HTERT RPE-1 (cell line): ENCODE measurements around the gene RFX4.
"Not testable (repeated sequence)": the region's sequence is repeated elsewhere in the genome, so short reads cannot be mapped to it uniquely, and the experiment has no call there.

Experiments used
- in situ Hi-C: fragments of 300-500 bp; cut with MboI; formaldehyde crosslinking; loops from 4 replicates; pipeline ENCODE4 v1.14.3; 2020; ENCODE audit warnings: low sequenced_read_pairs

The RFX4 gene

GRCh38 chr12:106588771-106589170 is 6.0 kb downstream of the RFX4 start:
- in situ Hi-C loops = no loop called here

DNA sequence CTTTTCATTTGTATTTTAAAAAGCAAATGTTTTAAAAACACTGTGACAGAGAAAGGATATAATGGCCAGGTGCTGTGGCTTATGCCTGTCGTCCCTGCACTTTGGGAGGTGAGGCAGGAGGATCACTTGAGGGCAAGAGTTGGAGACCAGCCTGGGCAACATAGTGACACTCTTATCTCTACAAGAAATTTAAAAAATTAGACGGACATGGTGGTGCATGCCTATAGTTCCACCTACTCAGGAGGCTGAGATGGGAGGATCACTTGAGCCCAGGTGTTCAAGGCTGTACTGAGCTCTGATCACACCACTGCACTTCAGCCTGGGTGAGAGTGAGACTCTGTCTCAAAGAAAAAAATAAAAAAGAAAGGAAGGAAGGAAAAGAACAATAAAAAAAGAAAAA is 7.8 kb downstream of the RFX4 start:
- in situ Hi-C loops = no loop called here

- in situ Hi-C loops = no loop called here
These were observed 11.6 kb downstream of the RFX4 start for GRCh38 chr12:106594447-106594846.

DNA sequence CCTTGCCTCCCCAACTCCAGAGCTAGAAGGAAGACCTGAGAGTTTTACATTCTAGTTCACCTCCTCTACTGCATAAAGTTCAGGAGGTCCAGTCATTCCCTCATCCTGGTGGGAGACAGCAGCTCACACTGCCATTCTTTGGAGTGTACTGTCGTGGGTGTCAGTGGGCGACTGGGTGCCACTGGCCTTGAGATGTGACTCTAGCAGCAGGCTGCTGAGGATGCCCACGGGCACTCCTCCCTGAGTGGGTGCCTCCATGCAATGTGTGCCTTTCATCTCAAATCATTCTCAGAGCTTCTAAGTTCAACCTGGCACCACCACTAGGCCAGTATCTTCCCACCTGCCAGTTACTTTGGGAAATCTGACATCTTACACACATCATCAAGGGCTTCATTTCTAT is 12.5 kb downstream of the RFX4 start:
- in situ Hi-C loops = no loop called here

DNA sequence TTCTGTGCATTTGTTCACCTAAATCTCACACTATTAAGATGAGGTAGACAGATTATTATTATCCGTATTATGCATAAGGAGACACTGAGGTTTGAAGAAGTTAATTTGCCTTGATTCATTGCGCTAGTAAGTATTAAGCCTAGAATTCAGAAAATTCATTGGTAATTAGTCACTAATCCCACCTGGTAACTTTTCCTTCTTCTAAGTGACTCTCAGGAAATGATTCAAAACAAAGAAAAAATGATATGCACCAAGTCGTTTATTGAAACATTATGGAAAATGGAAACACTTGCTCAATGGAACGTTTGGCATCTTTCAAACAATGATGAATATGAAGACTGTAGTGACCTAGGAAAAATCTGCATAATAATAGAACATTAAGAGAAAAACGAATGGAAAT is 15.2 kb downstream of the RFX4 start:
- in situ Hi-C loops = no loop called here

- in situ Hi-C loops = no loop called here
These were observed 16.5 kb downstream of the RFX4 start for GRCh38 chr12:106599302-106599701.

GRCh38 chr12:106600503-106600902 is 17.7 kb downstream of the RFX4 start:
- in situ Hi-C loops = no loop called here

DNA sequence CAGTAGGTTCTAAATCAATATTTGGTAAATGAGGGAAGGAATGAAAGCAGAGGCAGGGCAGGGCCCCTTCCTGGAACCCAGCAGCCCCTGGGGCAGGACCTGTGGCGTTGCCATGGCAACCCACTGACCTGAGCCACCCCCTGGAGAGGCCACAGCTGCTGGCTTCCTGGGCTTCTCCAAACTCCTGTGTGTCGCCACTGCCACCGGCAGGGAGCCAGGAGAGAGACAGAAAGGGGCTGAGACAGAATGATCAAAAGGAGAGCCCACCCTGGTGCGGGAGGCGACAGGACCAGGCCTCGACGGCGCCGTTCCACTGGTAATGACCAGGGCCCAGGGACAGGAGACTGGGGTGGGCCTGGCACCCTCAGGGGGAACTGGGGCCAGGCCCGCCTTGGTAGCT is 18.2 kb downstream of the RFX4 start:
- in situ Hi-C loops = no loop called here

GRCh38 chr12:106601496-106601895 is 18.7 kb downstream of the RFX4 start:
- in situ Hi-C loops = no loop called here

DNA sequence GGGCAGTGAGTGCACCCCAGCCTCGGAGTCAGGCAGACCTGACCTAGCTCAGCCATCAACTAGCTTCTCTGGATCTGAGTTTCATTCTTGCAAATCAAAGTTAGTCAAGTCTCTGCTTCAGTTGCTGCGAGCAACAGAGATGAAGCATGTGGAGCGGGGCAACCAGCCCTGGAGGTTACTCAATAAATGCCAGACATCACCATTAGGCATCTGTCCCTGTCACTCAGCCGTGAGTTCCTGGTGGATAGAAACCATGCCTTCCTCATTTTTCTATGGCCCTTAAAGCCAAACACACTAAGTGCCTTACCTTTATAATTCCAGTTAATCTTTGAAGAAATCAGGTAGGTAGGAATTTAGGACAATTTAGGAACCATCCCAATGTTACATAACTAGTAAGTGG is 19.3 kb downstream of the RFX4 start:
- in situ Hi-C loops = no loop called here

GRCh38 chr12:106605254-106605653 is 22.4 kb downstream of the RFX4 start:
- in situ Hi-C loops = no loop called here

- in situ Hi-C loops = not testable (repeated sequence)
These were observed 37.8 kb downstream of the RFX4 start for GRCh38 chr12:106620588-106620987.

- in situ Hi-C loops = no loop called here
These were observed 43.2 kb downstream of the RFX4 start for GRCh38 chr12:106625976-106626375.

DNA sequence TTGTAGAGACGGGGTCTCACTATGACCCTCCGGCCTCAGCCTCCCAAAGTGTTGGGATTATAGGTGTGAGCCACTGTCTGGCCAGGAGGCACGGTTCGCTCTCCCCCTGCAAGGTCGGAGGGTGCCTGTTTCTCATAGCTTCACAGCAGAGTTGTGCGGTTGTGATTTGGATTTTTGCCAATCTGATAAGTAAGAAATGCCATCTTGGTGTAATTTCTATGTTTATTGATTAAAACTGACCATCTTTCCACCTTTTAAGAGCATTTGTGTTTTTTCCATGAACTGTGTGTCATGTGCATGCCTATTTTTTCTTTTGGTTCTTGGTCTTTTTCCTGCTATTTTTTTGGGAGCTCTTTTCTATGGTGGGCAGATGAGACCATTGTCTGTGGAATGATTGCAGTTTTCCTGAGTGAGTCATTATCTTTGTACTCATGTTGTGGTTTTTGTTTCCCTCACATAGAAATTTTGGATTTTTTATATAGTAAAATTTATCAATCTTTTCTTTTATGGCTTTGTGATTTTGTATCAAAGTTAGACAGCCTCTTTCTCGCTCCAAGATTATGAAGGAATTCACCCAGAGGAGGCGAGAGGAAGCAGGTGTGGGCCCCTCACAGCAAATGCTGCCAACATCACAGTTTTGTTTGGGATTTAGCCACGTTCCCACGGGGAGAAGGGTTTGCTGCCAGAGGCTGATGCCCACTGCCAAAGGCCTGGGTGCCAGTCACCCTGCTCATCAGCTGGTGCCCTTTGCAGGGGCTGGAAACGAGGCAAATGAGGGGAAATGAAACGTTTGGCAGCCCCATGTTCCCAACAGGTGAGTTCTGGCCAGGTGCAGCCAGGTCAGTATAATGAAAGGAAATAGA is 47.2 kb downstream of the RFX4 start:
- in situ Hi-C loops = no loop called here

DNA sequence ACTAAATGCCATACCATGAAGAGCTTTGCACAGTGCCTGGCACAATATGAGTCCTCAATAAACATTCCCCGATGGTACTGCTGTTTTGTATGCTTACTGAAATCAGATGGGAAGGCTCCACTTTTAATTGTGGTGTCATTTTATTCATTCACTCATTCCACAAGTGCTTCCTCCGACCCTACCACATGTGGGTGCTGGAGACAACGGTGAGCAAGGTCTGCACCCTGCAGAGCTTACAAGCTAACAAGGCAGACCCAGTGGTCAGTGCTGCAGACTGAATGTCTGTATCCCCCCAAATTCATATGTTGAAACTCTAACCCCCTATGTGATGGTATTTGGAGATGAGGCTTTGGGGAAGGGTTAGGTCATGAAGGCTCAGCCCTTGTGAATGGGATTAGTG is 48.3 kb downstream of the RFX4 start:
- in situ Hi-C loops = no loop called here

GRCh38 chr12:106631797-106632196 is 49.0 kb downstream of the RFX4 start:
- in situ Hi-C loops = no loop called here

DNA sequence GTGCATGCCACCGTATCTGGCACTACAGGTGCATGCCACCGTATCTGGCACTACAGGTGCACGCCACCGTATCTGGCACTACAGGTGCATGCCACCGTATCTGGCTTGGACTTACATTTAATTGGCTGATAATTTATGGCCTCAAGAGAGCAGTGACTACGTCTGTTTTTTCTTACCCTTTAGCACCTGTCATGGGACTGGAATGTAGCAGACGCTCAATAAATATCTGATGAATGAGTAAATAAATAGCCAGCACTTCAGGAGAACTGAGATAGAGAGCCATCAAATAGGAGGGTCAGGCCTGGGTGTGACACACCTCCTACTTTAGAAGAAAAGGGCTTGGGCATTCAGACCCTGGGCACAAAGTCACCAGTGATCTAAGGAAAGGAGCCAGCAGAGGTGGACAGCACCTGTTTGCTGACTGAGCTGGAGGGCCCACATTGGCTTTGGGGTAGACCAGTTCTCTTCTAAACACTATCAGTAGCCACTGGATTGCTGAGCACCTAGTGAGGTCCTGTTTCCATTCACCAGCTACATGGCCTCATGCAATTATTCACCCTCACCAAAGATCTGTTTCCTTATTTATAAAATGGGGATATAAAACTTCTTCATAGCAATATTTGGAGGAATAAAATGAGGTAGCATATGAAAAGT is 50.1 kb downstream of the RFX4 start:
- in situ Hi-C loops = no loop called here

DNA sequence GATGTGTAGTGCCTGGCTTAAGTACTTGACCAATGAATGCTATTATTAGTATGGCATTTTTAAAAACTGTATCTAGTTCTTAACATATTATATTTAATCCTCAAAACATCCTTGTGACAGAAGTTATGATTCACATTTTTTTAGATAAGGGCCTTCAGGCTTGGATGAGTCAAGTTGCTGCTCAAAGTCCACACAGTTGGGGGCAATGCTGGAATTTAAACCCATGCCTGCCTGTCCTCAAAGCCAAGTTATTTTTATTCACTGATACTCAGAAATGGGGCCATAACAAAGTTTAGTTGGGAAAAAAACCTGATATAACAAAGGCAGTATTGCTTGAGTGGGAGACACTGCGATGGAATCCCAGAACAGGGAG is 50.6 kb downstream of the RFX4 start:
- in situ Hi-C loops = no loop called here

GRCh38 chr12:106634206-106634605 is 51.4 kb downstream of the RFX4 start:
- in situ Hi-C loops = no loop called here

GRCh38 chr12:106643000-106643399 is 60.2 kb downstream of the RFX4 start:
- in situ Hi-C loops = no loop called here

DNA sequence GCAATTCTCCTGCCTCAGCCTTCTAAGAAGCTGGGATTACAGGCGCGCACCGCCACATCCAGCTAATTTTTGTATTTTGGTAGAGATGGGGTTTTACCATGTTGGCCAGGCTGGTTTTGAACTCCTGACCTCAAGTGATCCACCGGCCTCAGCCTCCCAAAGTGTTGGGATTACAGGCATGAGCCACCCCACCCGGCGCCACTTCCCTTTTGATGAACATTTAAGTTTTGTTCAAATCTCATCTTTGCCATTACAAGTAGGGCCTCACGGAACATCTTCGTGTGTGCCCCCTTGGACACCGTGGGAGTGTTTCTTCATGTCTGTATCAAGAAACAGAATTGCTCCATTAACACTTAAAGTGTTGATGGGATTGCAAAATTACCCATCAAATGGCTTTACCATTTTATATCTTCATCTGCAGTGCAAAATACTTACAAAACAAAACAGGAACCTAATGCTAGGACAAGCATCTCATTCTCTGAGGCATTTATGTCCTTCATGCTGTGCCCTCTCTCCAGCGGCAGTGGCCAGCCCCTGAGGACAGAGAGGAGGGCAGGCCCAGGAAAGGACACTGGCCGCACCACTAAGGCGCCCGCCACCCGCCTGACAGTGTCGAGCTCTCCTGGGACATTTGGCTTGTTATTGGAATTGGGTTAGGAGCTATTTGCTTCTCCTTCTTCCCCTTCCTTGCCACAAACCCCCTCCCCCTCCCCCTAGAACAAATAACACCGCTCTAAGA is 61.7 kb downstream of the RFX4 start:
- in situ Hi-C loops = no loop called here

DNA sequence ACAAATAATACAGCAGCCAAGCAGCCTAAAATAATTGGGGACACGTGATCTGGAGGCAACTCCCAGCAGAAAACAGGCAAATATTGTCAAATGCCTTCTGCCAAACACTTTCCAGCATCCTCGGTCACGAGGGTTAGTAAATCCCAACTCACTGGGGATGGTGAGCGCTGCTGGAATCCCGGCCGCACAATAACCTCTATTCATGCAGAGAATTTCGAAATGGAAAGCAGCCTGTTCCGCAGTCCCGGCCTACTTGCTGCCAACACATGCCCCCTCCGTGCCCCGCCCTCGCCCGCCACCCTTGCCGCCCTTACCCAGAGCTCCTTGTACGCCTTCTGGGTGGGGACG is 62.2 kb downstream of the RFX4 start:
- in situ Hi-C loops = no loop called here
